ENCODE data around the gene GPC6.

Gene GPC6

GRCh38 chr13:93848247-93848646, 621.6 kb downstream of the GPC6 start:
- DNase-seq (ENCODE audit: low read depth) = no peak

GRCh38 chr13:93851236-93851635, 624.6 kb downstream of the GPC6 start:
- DNase-seq (ENCODE audit: low read depth) = no peak

- DNase-seq (ENCODE audit: low read depth) = no peak
These were observed 627.3 kb downstream of the GPC6 start for GRCh38 chr13:93853912-93854311.

- DNase-seq (ENCODE audit: low read depth) = peak; percentile 61
These were observed 630.5 kb downstream of the GPC6 start for GRCh38 chr13:93857126-93857525.

- peak; percentile 70 for DNase-seq (ENCODE audit: low read depth)
These were observed 633.1 kb downstream of the GPC6 start for GRCh38 chr13:93859716-93860115.

GRCh38 chr13:93861818-93862217, 635.2 kb downstream of the GPC6 start:
- DNase-seq (ENCODE audit: low read depth) = peak; percentile 92

- peak; percentile 63 for DNase-seq (ENCODE audit: low read depth)
These were observed 635.7 kb downstream of the GPC6 start for GRCh38 chr13:93862259-93862658.

GRCh38 chr13:93865235-93865634, 638.6 kb downstream of the GPC6 start:
- DNase-seq (ENCODE audit: low read depth) = no peak

GRCh38 chr13:93867481-93867880, 640.9 kb downstream of the GPC6 start:
- DNase-seq (ENCODE audit: low read depth) = peak; percentile 83

GRCh38 chr13:93872376-93872775, 645.8 kb downstream of the GPC6 start:
- DNase-seq (ENCODE audit: low read depth) = no peak

GRCh38 chr13:93872786-93873347, 646.3 kb downstream of the GPC6 start:
- DNase-seq (ENCODE audit: low read depth) = no peak

- peak; percentile 49 for DNase-seq (ENCODE audit: low read depth)
These were observed 648.9 kb downstream of the GPC6 start for GRCh38 chr13:93875547-93875946.

- no peak for DNase-seq (ENCODE audit: low read depth)
These were observed 649.6 kb downstream of the GPC6 start for GRCh38 chr13:93876236-93876635.

GRCh38 chr13:93878675-93879074, 652.1 kb downstream of the GPC6 start:
- DNase-seq (ENCODE audit: low read depth) = no peak

- no peak for DNase-seq (ENCODE audit: low read depth)
These were observed 654.8 kb downstream of the GPC6 start for GRCh38 chr13:93881411-93881810.

- DNase-seq (ENCODE audit: low read depth) = no peak
These were observed 655.6 kb downstream of the GPC6 start for GRCh38 chr13:93882086-93882651.

- DNase-seq (ENCODE audit: low read depth) = no peak
These were observed 662.9 kb downstream of the GPC6 start for GRCh38 chr13:93889430-93889951.

- DNase-seq (ENCODE audit: low read depth) = no peak
These were observed 673.4 kb downstream of the GPC6 start for GRCh38 chr13:93899981-93900380.

- no peak for DNase-seq (ENCODE audit: low read depth)
These were observed 674.1 kb downstream of the GPC6 start for GRCh38 chr13:93900731-93901130.

- peak; percentile 38 for DNase-seq (ENCODE audit: low read depth)
These were observed 677.3 kb downstream of the GPC6 start for GRCh38 chr13:93903909-93904308.

- DNase-seq (ENCODE audit: low read depth) = peak; percentile 25
These were observed 688.7 kb downstream of the GPC6 start for GRCh38 chr13:93915269-93915809.

GRCh38 chr13:93922063-93922855, 695.7 kb downstream of the GPC6 start:
- DNase-seq (ENCODE audit: low read depth) = no peak

- no peak for DNase-seq (ENCODE audit: low read depth)
These were observed 699.4 kb downstream of the GPC6 start for GRCh38 chr13:93925990-93926389.
